ENCODE results near the gene TMPRSS5. TPM values are rescaled to one million over a fixed set of nuclear protein-coding genes. Genes with fewer than 3 reads are reported as not detected.

Gene TMPRSS5
- total RNA-seq, 1 donor from 2014 or later = not detected

DNA sequence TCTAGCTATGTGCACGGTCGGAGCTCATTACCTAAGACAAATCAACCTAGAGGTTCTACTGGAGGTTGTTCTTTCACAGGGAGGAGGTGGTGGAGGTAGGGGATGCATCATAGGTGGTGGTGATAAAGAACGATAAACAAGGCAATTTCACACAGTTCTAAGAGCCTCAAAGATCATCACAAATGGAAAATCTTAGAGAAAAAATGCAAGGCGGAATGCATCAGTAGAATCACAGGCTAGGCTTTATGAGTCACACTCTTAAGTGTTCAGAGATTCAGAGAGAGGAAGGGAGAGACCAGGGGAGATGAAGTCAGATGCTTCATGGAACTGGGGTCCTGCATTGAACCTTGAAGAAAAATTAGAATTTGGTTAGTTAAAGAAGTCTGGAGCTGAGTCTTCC lies 58.3 kb downstream of the TMPRSS5 start:
- DNase-seq (ENCODE audit: low spot score) = no peak
- Histone ChIP-seq H3K27me3 (no peaks in the 10 kb centered on the region), H3K9ac (no peak overlapping the region), H3K36me3 (no peaks in the 10 kb centered on the region), H3K4me3 (no peak overlapping the region), H3F3A (ENCODE audit: low read depth) (no peaks in the 10 kb centered on the region), H3K4me2 (no peak overlapping the region), H4K20me1 (ENCODE audit: low read depth) (no peaks in the 10 kb centered on the region), H3K4me1 (no peaks in the 10 kb centered on the region), H3K9me3 (ENCODE audit: low read depth) (no peaks in the 10 kb centered on the region), H3K27ac (no peak overlapping the region), H2AFZ (replicated peaks) (no peak overlapping the region), H3K79me2 (ENCODE audit: low read depth) (no peaks in the 10 kb centered on the region)
- Mint-ChIP-seq H3K4me3 (no peak overlapping the region), H3K27ac (no peak overlapping the region), H3K4me1 (peaks cover 2% of the 10 kb centered on the region), H3K9me3 (peaks cover 5% of the 10 kb centered on the region), H3K27me3 (ENCODE audit: insufficient read depth, low read depth) (no peaks in the 10 kb centered on the region), H3K36me3 (no peaks in the 10 kb centered on the region)
- TF ChIP-seq CTCF (IDR thresholded peaks at IDR 0.05) = no peak
- no peak for TF ChIP-seq EZH2phosphoT487 (IDR thresholded peaks at IDR 0.05)
- TF ChIP-seq EZH2 (IDR thresholded peaks at IDR 0.05) = no peak

GRCh38 chr11:113647108-113647507 lies 59.0 kb downstream of the TMPRSS5 start:
- no peak overlapping the region for H3K4me3 ChIP-seq
- TF ChIP-seq EZH2phosphoT487 (IDR thresholded peaks at IDR 0.05) (no peak), EZH2 (IDR thresholded peaks at IDR 0.05) (no peak), CTCF (IDR thresholded peaks at IDR 0.05) (no peak)
- H3K4me2 ChIP-seq = no peak overlapping the region
- H3K27ac ChIP-seq = no peak overlapping the region
- H3K36me3 ChIP-seq = no peaks in the 10 kb centered on the region
- H3K27me3 ChIP-seq = no peaks in the 10 kb centered on the region
- Mint-ChIP-seq H3K27ac (peak overlapping the region; percentile 1), H3K27me3 (ENCODE audit: insufficient read depth, low read depth) (no peaks in the 10 kb centered on the region), H3K36me3 (no peaks in the 10 kb centered on the region), H3K4me3 (no peak overlapping the region), H3K9me3 (peaks cover 5% of the 10 kb centered on the region), H3K4me1 (peaks cover 2% of the 10 kb centered on the region)
- H3K79me2 ChIP-seq (ENCODE audit: low read depth) = no peaks in the 10 kb centered on the region
- no peak overlapping the region for H2AFZ ChIP-seq (replicated peaks)
- H3K4me1 ChIP-seq = no peaks in the 10 kb centered on the region
- no peaks in the 10 kb centered on the region for H3F3A ChIP-seq (ENCODE audit: low read depth)
- H4K20me1 ChIP-seq (ENCODE audit: low read depth) = no peaks in the 10 kb centered on the region
- no peak for DNase-seq (ENCODE audit: low spot score)
- no peak overlapping the region for H3K9ac ChIP-seq
- no peaks in the 10 kb centered on the region for H3K9me3 ChIP-seq (ENCODE audit: low read depth)

DNA sequence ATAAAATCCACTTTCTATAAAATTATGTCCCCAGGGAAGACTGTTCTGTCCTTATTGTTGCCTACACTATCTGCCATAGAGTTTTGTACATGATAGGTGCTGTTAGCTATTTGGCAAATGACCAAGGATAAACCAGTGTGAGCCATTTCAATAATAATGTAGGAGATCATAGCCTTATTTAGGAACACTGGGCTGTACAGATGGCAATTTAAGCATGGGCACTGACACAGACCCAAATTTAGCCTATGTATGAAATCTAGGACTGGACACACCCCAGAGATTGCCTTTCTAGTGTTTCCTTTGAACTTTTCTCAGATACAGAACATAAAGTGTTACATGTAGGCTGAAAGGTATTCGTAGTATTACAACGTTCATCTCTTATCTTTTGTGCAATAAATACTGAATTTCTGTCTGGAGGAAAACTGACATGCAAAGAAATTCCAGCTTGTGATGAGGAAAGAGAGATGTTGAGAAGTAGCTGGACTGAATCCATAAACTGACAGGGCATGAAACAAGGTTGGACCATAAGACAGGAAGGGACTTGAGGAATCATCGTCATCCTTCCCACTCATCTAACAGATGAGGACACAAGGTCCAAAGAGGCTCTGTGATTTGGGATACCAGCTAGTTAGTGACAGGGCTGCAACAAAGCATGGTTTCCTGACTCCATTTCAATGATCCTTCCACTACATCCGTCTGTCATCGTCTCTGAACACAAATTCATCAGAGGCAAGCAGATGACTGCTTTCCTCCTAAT lies 60.3 kb downstream of the TMPRSS5 start:
- no peak overlapping the region for H3K4me3 ChIP-seq
- TF ChIP-seq EZH2 (IDR thresholded peaks at IDR 0.05) = no peak
- H3K27ac ChIP-seq = no peak overlapping the region
- no peaks in the 10 kb centered on the region for H3K9me3 ChIP-seq (ENCODE audit: low read depth)
- H3K9ac ChIP-seq = no peak overlapping the region
- H3K4me1 ChIP-seq = no peaks in the 10 kb centered on the region
- H3K36me3 ChIP-seq = no peaks in the 10 kb centered on the region
- peaks cover 5% of the 10 kb centered on the region for H3K9me3 Mint-ChIP-seq
- no peaks in the 10 kb centered on the region for H4K20me1 ChIP-seq (ENCODE audit: low read depth)
- no peaks in the 10 kb centered on the region for H3K27me3 ChIP-seq
- no peak overlapping the region for H2AFZ ChIP-seq (replicated peaks)
- no peaks in the 10 kb centered on the region for H3K36me3 Mint-ChIP-seq
- no peaks in the 10 kb centered on the region for H3F3A ChIP-seq (ENCODE audit: low read depth)
- peaks cover 2% of the 10 kb centered on the region for H3K4me1 Mint-ChIP-seq
- H3K79me2 ChIP-seq (ENCODE audit: low read depth) = no peaks in the 10 kb centered on the region
- H3K4me3 Mint-ChIP-seq = no peak overlapping the region
- no peak overlapping the region for H3K27ac Mint-ChIP-seq
- H3K4me2 ChIP-seq = no peak overlapping the region
- DNase-seq (ENCODE audit: low spot score) = no peak
- H3K27me3 Mint-ChIP-seq (ENCODE audit: insufficient read depth, low read depth) = no peaks in the 10 kb centered on the region

DNA sequence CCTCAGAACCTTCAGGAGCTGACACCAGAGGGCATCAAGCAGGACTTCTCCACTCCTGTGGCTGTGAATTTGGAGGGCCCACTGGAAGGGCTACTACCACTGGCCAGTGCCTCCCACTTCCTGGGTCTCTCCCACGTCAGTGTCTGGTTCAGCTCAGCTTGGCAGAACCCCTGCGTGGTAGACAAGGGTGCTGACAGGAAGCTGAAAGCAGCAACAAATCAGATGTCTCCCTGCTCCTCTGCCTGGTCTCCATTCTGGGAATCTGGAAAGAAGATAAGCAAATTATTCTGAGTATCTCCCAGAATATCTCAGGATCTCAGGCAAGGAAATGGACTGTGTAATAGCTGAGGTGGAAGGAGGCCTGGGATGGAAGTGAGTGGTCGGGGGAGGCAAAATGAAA lies 61.5 kb downstream of the TMPRSS5 start:
- no peak overlapping the region for H3K4me3 Mint-ChIP-seq

More for the DNA sequence above, 61.5 kb downstream of the TMPRSS5 start:
- no peaks in the 10 kb centered on the region for H3K36me3 Mint-ChIP-seq
- Histone ChIP-seq H3K27ac (no peak overlapping the region), H3K4me1 (no peaks in the 10 kb centered on the region), H3K79me2 (ENCODE audit: low read depth) (no peaks in the 10 kb centered on the region), H3K36me3 (no peaks in the 10 kb centered on the region), H3K9ac (no peak overlapping the region), H3K4me2 (no peak overlapping the region), H2AFZ (replicated peaks) (no peak overlapping the region), H3F3A (ENCODE audit: low read depth) (no peaks in the 10 kb centered on the region), H3K27me3 (no peaks in the 10 kb centered on the region), H3K9me3 (ENCODE audit: low read depth) (no peaks in the 10 kb centered on the region), H4K20me1 (ENCODE audit: low read depth) (no peaks in the 10 kb centered on the region), H3K4me3 (no peak overlapping the region)
- no peaks in the 10 kb centered on the region for H3K27me3 Mint-ChIP-seq (ENCODE audit: insufficient read depth, low read depth)
- DNase-seq (ENCODE audit: low spot score) = no peak
- peaks cover 5% of the 10 kb centered on the region for H3K9me3 Mint-ChIP-seq
- no peak overlapping the region for H3K27ac Mint-ChIP-seq
- TF ChIP-seq EZH2 (IDR thresholded peaks at IDR 0.05) (no peak), CTCF (IDR thresholded peaks at IDR 0.05) (no peak)
- peaks cover 2% of the 10 kb centered on the region for H3K4me1 Mint-ChIP-seq
